Neutrophil (primary cell): ENCODE results near the gene TPM3.

Experiments
- H3K27ac ChIP-seq: fragments of 200-600 bp; sonication (generic); 2 replicates; pipeline ENCODE4 v1.5.1; 2016; ENCODE audit warnings: mild to moderate bottlenecking, moderate library complexity
- H3K27me3 ChIP-seq: fragments of 200-600 bp; sonication (generic); 2 replicates; pipeline ENCODE4 v1.6.0; 2016; ENCODE audit warnings: mild to moderate bottlenecking
- H3K36me3 ChIP-seq: fragments of 200-600 bp; sonication (generic); 2 replicates; pipeline ENCODE4 v1.5.1; 2017
- H3K4me1 ChIP-seq, 2 experiments: fragments of 200-600 bp in 1 of 2; sonication (generic) in 1 of 2; 1 replicate in 1 of 2; 2 replicates in 1 of 2; pipeline versions ENCODE4 v1.5.1 to v1.6.1; 2013 to 2016; ENCODE audit warnings: low read depth in 1 of 2, low read length in 1 of 2, mild to moderate bottlenecking in 1 of 2, moderate library complexity in 1 of 2; ENCODE audit not compliant: control insufficient read depth in 1 of 2, insufficient read depth in 1 of 2
- H3K4me3 ChIP-seq, 2 experiments: fragments of 200-600 bp in 1 of 2; sonication (generic) in 1 of 2; 1 replicate in 1 of 2; 2 replicates in 1 of 2; pipeline ENCODE4 v1.5.1; 2013 to 2016; ENCODE audit warnings: low read depth in 1 of 2, low read length in 1 of 2, mild to moderate bottlenecking in 1 of 2, moderate library complexity in 1 of 2
- H3K9me3 ChIP-seq: fragments of 200-600 bp; sonication (generic); 2 replicates; pipeline ENCODE4 v1.5.1; 2016
- TF ChIP-seq, protein P1 (sequence below): fragments of 200-600 bp; sonication (generic); IDR thresholded peaks from 2 replicates; pipeline ENCODE4 v1.5.1; 2016; ENCODE audit warnings: antibody characterized with exemption

TPM3 gene

DNA sequence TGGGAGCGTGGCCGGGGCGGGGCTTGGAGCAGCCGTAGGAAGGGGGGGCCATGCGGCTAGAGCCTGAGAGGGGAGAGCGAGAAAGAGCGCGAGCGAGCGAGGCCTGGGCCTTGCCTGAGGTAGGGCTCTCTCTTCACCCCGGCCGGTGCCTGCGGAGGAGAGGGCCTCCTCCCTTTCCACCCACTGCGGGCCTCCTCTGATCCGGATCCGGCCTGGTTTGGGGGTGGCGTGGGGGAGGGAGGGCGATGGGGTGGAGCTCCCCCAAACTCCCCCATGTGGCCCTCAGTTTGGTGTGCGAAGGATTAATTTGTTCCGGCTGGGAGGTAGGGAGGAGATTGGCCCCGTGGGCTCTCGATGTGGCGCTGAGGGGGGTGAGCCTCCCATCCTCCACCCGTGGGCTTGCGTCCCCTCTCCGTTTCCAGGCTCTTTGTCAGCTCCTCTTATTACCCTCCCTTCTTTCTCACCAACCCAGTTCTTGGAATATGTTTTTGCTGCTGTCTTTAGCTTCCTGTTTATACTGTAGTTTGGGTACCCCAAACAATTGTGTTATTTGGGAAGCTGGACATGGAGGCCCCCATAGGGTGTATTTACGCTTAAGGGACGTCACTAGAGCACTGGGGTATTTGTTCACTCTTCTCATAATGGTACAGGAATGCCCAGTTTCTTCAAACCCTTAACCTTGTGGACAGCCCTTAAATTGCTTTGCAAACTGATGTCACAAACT lies 29.5 kb upstream of the TPM3 start:
- no peaks in the 10 kb centered on the region for H3K27me3 ChIP-seq
- H3K27ac ChIP-seq: peak overlapping the region; percentile 89
- H3K4me1 ChIP-seq: peaks cover 32 to 35% of the 10 kb centered on the region in 2 experiments
- H3K36me3 ChIP-seq: peaks cover 20% of the 10 kb centered on the region
- no peaks in the 10 kb centered on the region for H3K9me3 ChIP-seq
- TF ChIP-seq, protein P1, sequence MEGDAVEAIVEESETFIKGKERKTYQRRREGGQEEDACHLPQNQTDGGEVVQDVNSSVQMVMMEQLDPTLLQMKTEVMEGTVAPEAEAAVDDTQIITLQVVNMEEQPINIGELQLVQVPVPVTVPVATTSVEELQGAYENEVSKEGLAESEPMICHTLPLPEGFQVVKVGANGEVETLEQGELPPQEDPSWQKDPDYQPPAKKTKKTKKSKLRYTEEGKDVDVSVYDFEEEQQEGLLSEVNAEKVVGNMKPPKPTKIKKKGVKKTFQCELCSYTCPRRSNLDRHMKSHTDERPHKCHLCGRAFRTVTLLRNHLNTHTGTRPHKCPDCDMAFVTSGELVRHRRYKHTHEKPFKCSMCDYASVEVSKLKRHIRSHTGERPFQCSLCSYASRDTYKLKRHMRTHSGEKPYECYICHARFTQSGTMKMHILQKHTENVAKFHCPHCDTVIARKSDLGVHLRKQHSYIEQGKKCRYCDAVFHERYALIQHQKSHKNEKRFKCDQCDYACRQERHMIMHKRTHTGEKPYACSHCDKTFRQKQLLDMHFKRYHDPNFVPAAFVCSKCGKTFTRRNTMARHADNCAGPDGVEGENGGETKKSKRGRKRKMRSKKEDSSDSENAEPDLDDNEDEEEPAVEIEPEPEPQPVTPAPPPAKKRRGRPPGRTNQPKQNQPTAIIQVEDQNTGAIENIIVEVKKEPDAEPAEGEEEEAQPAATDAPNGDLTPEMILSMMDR: no peak
- peak overlapping the region; percentile 70 to 84 for H3K4me3 ChIP-seq

DNA sequence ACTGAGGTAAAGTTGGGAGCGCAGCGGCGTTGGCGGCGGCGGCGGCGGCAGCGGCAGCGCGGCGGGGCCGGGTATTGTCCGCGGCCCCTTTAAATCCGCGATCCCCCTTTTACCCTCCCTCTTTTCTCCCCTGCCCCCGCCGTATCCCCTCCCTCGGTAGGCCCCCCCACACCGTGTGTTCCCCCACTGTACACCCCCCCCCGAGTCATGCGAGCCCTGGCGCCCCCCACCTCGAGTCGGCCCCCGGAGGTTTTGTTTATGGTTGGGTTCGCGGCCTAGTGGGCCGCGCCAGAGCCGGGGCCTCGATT lies 29.0 kb upstream of the TPM3 start:
- H3K27me3 ChIP-seq: no peaks in the 10 kb centered on the region
- peak overlapping the region; percentile 70 to 84 for H3K4me3 ChIP-seq
- TF ChIP-seq, protein P1: no peak
- H3K27ac ChIP-seq: peak overlapping the region; percentile 89
- no peaks in the 10 kb centered on the region for H3K9me3 ChIP-seq
- H3K4me1 ChIP-seq: peaks cover 32 to 35% of the 10 kb centered on the region in 2 experiments
- H3K36me3 ChIP-seq: peaks cover 20% of the 10 kb centered on the region

DNA sequence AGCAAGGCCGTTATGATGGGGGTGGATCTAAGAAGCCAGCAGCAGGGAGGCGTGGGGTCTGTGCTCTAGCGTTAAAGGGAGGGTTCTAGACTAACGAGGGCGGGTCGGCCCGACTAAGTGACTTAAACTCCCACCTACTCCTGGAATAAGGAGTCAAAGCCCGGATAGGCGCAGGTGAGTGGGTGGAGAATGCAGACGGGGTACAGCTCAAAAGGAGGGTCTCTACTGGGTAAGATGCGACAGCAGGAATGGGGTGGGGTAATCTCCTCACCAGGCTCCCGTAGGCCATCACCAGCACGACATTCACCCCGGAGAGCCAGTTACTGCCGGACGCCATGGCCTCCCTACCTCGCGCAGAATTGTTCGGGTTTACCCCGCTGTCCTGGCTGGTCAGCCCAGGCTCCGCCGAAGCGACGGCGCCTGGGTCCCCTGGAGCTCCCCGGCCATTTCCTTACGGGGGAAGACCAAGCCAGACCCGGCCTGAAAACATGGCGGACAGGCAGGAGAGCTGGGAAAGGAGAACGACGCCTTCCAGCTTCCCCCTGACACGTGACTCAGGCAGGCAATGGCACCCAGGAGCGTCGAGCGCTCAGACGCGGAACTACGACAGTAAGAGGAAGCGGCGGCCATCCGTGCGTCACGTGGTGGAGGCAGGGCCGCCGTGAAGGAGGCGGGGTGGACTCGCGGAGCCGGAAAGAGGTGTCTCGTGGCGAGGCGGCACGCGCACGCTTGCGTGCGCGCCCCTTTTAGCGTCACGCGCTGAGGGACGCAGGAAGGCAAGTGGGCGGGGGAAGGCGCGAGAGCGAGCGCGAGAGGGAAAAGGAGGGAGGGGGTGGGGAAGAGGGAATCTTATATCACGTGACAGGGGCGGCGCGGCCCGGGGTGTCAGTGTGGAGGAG lies 28.4 kb upstream of the TPM3 start, which contains the start of gene UBAP2L:
TSS of gene UBAP2L (plus strand) at position 885 of the 899 bp plus-strand sequence. CDS start 4,169 bp downstream, outside the sequence.
- Histone ChIP-seq H3K27me3 (no peaks in the 10 kb centered on the region), H3K9me3 (no peaks in the 10 kb centered on the region), H3K36me3 (peaks cover 20% of the 10 kb centered on the region), H3K4me1 (peaks cover 32 to 35% of the 10 kb centered on the region in 2 experiments), H3K27ac (peak within 1 kb of the TSS; percentile 89), H3K4me3 (peak within 1 kb of the TSS; percentile 70 to 84)
- TF ChIP-seq, protein P1: no peak

DNA sequence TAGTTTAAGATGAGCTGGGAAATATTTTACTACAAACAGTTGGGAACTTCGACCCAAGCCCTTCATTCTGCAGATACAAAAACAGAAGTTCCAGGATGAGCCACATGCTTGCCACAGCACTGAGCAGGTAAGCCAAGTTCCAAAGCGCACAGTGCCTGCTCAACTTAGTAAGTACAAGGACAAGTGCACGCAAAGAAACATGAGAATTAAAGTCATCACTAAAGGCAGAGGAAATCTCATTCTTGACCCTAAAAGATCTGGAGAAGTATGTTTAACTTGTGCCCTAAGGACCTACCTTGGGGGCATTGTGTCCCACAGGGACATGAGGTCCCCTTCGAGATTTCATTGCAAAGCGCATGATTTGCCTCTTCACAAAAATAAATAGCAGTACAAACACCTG lies 27.6 kb upstream of the TPM3 start:
- Histone ChIP-seq H3K36me3 (peaks cover 20% of the 10 kb centered on the region), H3K4me3 (peak overlapping the region; percentile 70 to 84), H3K27ac (peak overlapping the region; percentile 89), H3K4me1 (peaks cover 32 to 35% of the 10 kb centered on the region in 2 experiments), H3K9me3 (no peaks in the 10 kb centered on the region), H3K27me3 (no peaks in the 10 kb centered on the region)
- TF ChIP-seq, protein P1: no peak

DNA sequence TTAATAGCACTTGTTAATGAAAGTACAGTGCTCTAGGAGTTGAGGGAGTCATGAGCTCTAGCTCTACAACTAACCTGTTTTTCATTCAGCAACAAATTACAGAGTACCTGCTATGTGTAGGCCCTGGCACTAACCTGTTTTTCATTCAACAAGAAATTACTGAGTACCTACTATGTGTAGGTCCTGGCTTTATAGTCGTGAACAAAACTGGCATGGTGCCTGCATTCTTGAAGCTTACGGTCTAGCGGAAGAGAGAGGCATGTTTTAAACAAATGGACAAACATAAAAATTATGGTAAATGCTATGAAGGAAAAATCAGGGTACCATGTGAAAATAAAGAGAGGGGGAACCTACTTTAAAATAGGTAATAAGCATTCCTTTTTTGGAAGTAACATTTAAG lies 26.6 kb upstream of the TPM3 start:
- Histone ChIP-seq H3K4me3 (no peak overlapping the region), H3K9me3 (no peaks in the 10 kb centered on the region), H3K36me3 (peaks cover 25% of the 10 kb centered on the region), H3K27ac (peak overlapping the region; percentile 89), H3K27me3 (no peaks in the 10 kb centered on the region), H3K4me1 (peaks cover 32 to 35% of the 10 kb centered on the region in 2 experiments)
- TF ChIP-seq, protein P1: no peak
